AML-193 (cell line): ENCODE results near the gene FAM210A.
A peak's percentile ranks its signal among the peaks of the same experiment; 100 is the strongest.
"Not testable (repeated sequence)": the region's sequence is repeated elsewhere in the genome, so short reads cannot be mapped to it uniquely, and the experiment has no call there.

Experiments used
- DNase-seq, 2 experiments: peaks; one replicate each; lab custom pipeline; 2025; lab: John Stamatoyannopoulos, UW

Gene FAM210A

DNA sequence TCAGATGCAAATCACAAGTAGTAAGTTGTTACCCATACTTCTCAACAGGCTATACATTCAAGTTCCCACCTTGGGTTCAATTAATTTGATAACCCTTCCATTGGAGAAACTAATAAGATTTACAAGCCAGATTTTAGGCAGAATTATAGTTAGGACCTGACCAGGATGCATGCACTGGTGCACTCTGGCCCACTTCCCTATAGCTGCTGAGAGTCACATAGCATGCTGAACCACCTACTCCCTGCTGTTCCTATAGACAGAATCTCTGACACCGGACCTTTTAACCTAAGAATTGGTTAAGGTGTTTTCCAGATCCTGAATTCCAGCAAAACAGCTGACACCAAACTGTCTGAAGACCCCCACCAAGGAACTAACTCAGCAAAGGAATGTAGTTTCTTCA lies 26.2 kb downstream of the FAM210A start:
- DNase-seq: no peak

DNA sequence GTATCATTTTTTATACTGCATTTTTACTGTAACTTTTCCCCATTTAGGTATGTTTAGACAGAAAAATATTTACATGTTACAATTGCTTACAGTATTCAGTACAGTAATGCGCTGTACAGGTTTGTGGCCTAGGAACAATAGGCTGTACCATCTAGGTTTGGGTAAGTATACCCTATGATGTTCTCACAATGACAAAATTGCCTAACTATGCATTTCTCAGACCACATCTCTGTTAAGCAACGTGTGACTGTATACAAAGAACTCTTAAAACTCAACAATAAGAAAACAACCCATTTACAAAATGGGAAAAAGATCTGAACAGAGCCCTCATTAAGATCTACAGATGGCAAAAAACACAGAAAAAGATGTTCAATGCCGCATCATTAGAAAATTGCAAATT lies 29.4 kb downstream of the FAM210A start:
- no peak for DNase-seq

DNA sequence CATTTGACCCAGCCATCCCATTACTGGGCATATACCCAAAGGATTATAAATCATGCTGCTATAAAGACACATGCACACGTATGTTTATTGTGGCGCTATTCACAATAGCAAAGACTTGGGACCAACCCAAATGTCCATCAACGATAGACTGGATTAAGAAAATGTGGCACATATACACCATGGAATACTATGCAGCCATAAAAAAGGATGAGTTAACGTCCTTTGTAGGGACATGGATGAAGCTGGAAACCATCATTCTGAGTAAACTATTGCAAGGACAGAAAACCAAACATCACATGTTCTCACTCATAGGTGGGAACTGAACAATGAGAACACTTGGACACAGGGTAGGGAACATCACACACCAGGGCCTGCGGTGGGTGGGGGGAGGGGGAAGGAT lies 31.0 kb downstream of the FAM210A start:
- DNase-seq: not testable (repeated sequence)

DNA sequence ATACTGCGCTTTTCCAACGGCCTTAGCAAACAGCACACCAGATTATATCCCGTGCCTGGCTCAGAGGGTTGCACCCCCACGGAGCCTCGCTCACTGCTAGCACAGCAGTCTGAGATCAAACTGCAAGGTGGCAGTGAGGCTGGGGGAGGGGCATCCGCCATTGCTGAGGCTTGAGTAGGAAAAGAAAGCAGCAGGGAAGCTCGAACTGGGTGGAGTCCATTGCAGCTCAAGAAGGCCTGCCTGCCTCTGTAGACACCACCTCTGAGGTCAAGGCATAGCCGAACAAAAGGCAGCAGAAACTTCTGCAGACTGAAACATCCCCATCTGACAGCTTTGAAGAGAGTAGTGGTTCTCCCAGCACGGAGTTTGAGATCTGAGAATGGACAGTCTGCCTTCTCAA lies 36.3 kb downstream of the FAM210A start:
- not testable (repeated sequence) for DNase-seq

GRCh38 chr18:13688191-13689136 lies 37.9 kb downstream of the FAM210A start:
- DNase-seq: no peak

DNA sequence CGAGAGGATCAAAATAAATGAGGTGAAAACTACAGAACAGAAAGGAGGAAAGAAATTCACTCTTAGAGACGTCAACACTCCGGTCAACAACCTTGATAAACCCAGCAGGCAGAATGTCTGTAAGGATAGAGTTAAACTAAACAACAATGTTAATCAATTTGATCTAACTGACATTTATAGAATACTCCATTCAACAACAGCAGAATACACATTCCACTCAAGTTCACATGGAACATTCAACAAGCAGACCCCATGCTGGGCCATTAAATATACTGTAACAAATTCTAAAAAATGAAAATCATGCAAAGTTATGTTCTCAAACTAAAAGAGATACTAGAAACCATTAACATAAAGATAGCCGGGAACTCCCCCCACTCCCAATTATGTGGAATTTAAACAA lies 41.8 kb downstream of the FAM210A start:
- no peak for DNase-seq

- no peak for DNase-seq
Measured at GRCh38 chr18:13681701-13682100, 44.7 kb downstream of the FAM210A start.

DNA sequence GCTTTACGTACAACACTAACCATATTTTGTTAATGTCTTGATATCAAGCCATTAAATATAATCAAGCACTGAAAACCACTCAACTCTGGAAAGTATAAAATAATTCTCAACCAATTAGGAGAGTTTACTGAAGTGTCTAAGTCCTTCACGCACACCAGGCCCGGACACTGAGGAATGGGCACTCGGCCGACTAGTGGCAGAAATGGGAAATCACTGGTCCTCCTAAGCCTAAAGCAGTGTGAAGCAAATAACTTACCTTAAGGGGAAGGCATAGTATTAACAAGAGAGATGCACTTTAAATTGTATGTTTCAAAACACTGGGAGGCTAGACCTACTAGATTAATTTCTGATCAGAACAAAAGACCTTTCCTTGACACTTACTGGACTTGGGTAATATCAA lies 45.7 kb downstream of the FAM210A start:
- DNase-seq: no peak

DNA sequence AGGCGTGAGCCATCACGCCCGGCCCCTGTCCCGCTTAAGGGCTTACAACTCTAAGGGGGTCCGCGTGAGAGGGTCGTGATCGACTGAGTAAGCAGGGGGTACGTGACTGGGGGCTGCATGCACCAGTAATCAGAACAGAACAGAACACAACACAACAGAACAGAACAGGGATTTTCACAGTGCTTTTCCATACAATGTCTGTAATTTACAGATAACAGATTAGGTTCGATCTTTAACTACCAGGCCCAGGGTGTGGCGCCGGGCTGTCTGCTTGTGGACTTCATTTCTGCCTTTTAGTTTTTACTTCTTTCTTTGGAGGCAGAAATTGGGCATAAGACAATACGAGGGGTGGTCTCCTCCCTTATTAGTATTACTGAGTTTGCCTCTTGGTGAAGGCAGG lies 49.0 kb downstream of the FAM210A start:
- not testable (repeated sequence) for DNase-seq

GRCh38 chr18:13676471-13676870 lies 49.9 kb downstream of the FAM210A start:
- DNase-seq: no peak

DNA sequence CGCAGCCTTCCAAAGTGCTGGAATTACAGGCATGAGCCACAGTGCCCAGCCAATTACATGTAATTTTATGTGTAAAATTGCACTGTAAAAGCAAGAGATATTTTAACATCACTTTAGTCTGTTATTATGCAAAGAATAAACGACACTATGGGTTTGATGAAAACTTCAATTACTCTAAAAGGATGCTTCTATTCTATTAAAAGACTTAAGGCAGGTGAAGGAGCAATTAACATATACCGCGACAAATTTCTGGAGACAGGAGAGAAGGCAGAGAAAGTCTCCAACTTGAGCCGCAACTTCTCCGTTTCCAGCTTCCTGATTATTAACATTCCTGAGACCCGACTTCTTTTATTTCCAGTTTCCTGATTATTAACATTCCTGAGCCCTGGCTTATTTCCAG lies 53.7 kb downstream of the FAM210A start:
- peak; percentile 8 to 13 for DNase-seq

- no peak for DNase-seq
Measured at GRCh38 chr18:13661779-13662256, 64.5 kb downstream of the FAM210A start.

DNA sequence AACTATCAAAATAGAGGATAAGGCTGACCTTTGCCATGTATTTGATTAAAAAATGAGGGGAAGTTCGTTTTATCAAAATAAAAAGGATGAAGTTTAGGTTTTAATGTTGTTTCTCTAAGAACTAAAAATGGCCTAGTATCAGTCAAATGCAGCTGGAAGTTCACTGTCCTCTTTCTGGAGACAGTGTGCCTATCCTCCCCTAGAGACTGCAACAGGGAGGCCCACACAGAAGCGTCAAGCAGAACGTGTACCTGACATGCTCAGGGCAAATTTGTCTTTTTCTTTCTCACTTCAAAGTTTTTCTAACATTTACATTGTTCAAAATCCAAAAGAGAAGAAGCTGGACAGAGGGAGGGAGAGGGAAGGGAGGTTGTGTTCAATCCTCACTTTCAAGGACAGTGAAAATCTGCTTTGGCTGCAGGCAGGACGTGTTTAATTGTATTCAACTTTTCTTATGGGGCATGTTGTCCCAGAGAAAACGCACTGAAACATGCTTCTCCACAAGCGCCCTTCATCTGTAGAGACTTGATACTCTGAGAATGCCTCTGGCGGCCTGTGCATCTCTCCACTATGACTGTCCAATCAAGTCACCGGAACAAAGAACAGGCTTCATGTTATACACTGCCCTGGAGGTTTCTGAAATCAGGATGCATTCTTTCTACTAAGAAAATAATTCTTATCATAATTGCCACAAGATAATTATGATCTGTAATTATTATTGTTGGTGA lies 65.1 kb downstream of the FAM210A start:
- DNase-seq: no peak

GRCh38 chr18:13660510-13660909 lies 65.8 kb downstream of the FAM210A start:
- DNase-seq: no peak

DNA sequence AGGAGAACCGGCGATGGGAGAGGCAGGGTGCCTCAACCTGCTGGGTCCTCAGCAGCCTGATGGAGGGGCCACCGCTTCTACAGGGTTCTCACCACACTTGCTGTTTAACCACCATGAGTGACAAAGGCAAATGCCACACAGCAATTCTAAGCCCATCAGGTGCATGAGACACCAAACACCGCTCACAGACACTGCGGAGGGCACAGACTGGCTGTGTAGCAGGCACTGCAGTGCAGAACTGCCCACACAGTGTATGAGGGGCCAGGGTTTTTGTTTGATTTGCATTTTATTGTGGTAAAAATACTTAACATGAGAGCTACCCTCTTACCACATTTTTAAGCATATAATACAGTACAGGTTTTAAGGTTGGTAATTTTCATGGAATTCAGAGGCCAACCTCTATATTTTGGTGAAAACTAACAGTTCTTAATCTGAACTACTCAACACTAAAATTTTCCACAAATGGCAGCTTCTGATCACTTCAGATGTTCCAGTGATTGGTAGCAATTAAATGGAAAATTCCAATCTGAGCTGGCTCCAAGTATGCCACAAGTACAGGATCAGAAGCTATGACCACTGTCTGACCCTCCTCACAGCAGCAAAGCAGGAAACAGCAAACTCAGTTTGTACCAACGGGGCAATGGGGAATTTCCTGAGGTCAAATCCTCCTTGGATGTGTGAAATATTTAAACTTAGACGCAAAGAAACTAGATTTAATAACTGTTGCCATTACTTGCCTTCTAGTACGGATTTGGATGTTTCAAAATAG lies 67.7 kb downstream of the FAM210A start:
- no peak for DNase-seq

DNA sequence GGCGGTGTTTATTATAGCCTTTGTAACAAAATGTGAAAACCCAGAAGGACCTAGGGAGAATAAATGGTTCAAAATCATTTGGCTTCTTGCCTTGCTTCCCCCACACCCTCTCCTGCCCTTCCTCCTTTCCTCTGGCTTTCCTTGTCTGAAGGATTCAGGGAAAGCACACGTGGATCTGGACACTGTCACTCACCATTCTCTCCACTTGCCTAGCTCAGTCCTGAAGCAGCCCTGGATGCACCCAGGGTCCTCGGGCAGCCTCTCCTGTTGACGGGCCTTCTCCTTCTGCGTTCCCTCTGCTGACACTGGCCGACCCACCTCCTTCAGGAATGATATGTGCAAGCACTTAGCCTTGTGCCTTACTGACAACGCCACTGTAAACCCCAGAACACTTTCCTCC lies 68.4 kb downstream of the FAM210A start:
- DNase-seq: no peak

DNA sequence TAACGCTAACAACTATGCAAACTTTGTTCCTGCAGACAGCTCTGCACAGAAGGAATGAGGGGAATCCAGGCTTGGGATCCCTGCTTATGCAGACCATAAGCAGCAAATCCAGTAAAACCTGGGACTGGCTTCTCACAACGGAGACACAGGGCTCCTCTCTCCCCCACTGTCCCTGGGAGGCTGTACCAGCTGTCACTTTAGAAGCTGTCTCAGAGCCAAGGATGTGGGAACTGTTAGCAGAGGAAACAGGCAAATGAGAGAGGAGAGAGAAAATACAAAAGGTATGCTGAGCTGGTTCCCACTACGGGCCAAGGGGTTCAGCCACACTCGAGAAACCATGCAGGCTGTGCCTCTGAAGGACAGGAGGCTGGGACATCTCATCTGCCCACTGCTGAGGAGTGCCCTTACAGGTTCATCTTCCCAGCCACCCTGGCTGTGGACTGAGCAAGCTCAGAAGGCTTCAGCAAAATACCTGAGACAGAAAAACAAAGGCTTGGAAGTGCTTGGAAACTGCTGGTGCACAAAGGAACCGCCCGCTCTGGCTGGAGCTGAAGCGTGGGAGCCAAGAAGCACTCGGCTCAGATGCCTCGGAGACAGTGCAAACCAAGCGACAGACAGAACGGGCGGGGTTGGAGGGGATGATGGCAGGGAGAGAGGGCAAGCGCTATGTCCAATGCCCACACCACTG lies 72.5 kb downstream of the FAM210A start:
- no peak for DNase-seq

DNA sequence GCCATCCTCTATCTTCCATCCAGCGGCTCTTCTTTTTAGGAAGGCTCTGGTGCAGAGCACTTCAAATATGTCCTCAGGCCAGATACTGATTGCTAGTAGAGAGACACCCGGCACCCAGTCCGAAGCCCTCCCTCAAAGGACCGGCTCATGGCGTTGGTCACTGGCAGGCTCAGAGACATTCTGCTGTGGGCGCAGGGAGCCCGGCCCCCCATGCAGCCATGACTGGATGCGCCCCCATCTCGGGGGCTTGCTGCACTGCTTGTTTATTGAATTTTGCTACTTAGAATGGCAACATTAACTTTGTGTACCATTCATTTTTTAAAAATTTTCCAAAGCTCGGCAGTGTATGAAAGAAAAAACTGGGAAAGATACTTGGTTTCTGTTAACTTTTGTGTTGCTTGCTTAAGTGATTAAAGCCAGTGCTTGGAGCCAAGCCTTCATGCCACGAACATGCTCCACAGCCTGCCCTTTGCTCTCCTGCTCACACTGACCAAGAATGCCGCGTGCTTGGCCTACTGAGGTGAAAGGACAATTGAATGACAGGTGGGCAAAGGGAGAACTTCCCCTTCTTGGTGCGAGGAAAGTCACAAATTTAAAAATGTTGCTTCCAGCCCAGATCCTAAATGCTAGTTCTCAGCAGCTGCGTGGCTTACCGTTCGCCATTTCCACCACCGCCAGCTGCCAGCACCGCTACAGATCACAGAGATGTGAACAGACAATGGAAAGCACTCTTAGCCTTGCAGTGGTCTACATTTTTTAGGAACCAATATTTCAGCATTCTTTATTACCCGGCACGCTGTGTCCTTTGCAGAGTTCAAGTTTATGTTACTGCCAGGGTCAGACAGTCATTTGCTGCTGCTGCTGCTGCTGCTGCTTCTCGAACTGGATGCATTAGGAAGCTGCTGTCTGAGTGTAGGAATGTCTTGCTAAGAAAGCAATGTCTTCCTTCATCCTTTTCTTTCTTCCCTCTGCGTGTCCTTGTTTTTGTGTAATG lies 76.7 kb downstream of the FAM210A start:
- DNase-seq: no peak

GRCh38 chr18:13647761-13648160 lies 78.6 kb downstream of the FAM210A start:
- no peak for DNase-seq

DNA sequence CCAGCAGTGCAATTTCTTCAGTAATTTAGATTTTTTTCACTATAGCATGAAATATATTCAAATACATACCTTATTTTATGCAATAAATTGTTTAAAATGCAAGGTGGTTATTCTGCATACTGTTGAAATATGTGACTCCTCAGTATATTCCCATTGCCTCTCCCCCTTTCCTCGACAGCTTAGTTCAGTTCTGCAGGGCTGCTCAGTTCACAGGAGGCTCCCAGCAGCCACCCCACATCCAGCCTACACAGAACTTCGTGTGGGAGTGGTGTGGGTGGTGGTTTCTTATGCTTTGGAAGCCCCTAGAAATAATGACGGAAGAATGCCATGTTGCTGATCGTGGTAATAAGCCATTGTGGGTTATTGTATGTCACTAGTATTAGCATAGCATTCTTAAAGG lies 79.7 kb downstream of the FAM210A start:
- no peak for DNase-seq
